Measurements from ENCODE around the gene PPFIBP1.
"Not testable (repeated sequence)": the region's sequence is repeated elsewhere in the genome, so short reads cannot be mapped to it uniquely, and the experiment has no call there.

The PPFIBP1 gene

DNA sequence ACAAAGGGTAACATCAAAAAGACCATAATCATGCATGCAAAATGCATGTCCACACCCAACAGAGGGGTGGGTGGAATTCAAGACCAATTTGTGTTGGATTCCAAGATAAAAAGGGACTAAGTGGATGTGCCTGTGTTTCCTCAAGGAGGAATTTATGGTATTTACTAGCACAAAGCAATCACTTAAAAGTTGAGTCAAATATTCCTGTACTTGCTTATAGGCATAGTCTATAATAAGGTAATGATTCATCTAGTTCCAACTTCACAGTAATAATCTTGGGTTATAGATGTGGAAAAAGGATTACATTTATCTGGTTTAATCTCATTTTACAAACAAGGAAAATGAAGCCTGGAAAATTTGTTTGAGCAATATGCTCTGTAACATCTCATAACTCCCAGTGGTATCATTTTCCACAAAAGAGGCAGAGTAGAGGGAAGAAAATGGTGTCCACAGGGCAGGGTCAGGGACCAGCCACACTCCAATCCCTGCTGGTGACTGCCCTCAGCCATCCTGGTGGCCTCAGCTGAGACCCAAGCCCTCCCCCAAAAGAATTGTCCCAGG lies 91.4 kb downstream of the PPFIBP1 start:
- no peak overlapping the region for H3K27ac Mint-ChIP-seq
- no peaks in the 10 kb centered on the region for H3K36me3 Mint-ChIP-seq (ENCODE audit: low read depth)
- H3K4me1 Mint-ChIP-seq (ENCODE audit: low read depth), result peaks cover 7% of the 10 kb centered on the region
- H3K9me3 Mint-ChIP-seq, result no peaks in the 10 kb centered on the region
- no peak overlapping the region for H3K4me3 Mint-ChIP-seq
- H3K27me3 Mint-ChIP-seq (ENCODE audit: low read depth), result peaks cover 4% of the 10 kb centered on the region
- DNase-seq (ENCODE audit: low spot score), result no peak

GRCh38 chr12:27616356-27617142 lies 92.5 kb downstream of the PPFIBP1 start:
- DNase-seq (ENCODE audit: low spot score), result no peak
- Mint-ChIP-seq H3K36me3 (ENCODE audit: low read depth) (no peaks in the 10 kb centered on the region), H3K9me3 (no peaks in the 10 kb centered on the region), H3K4me1 (ENCODE audit: low read depth) (peaks cover 7% of the 10 kb centered on the region), H3K27ac (no peak overlapping the region), H3K4me3 (no peak overlapping the region), H3K27me3 (ENCODE audit: low read depth) (peaks cover 4% of the 10 kb centered on the region)

DNA sequence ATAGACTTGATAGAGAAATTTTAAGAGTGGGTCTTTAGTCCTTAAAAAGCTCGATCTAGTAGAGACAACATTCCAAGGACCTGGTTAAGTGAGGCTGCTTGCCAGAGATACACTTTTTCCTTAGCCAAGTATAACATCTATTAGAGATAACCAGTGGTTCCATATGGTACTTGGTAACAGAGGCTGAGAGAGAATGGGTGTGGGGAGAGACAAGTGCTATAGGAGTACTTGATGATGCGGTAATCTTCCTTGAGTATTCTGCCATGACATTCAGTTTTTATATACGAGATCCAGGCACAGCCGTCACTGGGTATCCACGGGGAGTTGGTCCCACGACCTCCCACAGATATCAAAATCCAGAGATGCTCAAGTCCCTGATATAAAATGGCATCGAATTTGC lies 94.8 kb downstream of the PPFIBP1 start:
- peaks cover 4% of the 10 kb centered on the region for H3K27me3 Mint-ChIP-seq (ENCODE audit: low read depth)

GRCh38 chr12:27619308-27619707 lies 95.3 kb downstream of the PPFIBP1 start:
- Mint-ChIP-seq H3K4me1 (ENCODE audit: low read depth) (peaks cover 8% of the 10 kb centered on the region), H3K9me3 (no peaks in the 10 kb centered on the region)

More for the DNA sequence above, 94.8 kb downstream of the PPFIBP1 start:
- Mint-ChIP-seq H3K27ac (no peak overlapping the region), H3K36me3 (ENCODE audit: low read depth) (no peaks in the 10 kb centered on the region), H3K9me3 (no peaks in the 10 kb centered on the region), H3K4me3 (no peak overlapping the region), H3K4me1 (ENCODE audit: low read depth) (peaks cover 8% of the 10 kb centered on the region)
- DNase-seq (ENCODE audit: low spot score), result no peak

DNA sequence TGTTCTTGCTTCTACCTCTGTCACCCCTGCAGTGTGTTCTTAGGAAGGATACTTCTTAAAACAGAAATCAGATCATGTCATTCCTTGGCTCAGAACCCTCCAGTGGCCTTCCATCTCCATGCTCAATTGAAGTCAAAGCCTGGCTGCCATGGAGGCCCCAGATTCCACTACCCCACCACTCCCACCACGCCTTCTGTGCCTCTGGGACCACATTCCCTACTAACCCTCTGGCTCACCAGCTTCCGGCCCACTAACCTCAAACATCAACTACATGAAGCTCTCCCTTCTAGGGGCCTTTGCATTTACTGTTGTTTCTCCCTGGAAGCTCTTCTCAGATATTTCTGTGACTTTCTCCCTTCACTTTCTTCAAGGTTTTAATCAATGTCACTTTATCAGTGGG lies 96.1 kb downstream of the PPFIBP1 start:
- H3K27ac Mint-ChIP-seq, result no peak overlapping the region
- DNase-seq (ENCODE audit: low spot score), result no peak
- H3K4me1 Mint-ChIP-seq (ENCODE audit: low read depth), result peaks cover 8% of the 10 kb centered on the region
- peaks cover 4% of the 10 kb centered on the region for H3K27me3 Mint-ChIP-seq (ENCODE audit: low read depth)
- no peaks in the 10 kb centered on the region for H3K9me3 Mint-ChIP-seq
- no peaks in the 10 kb centered on the region for H3K36me3 Mint-ChIP-seq (ENCODE audit: low read depth)
- H3K4me3 Mint-ChIP-seq, result no peak overlapping the region

More at GRCh38 chr12:27619308-27619707, 95.3 kb downstream of the PPFIBP1 start:
- Mint-ChIP-seq H3K27ac (no peak overlapping the region), H3K36me3 (ENCODE audit: low read depth) (no peaks in the 10 kb centered on the region), H3K4me3 (no peak overlapping the region), H3K27me3 (ENCODE audit: low read depth) (peaks cover 4% of the 10 kb centered on the region)
- peak; percentile 10 for DNase-seq (ENCODE audit: low spot score)

GRCh38 chr12:27622436-27623195 lies 98.6 kb downstream of the PPFIBP1 start:
- H3K36me3 Mint-ChIP-seq (ENCODE audit: low read depth), result no peaks in the 10 kb centered on the region
- no peaks in the 10 kb centered on the region for H3K27me3 Mint-ChIP-seq (ENCODE audit: low read depth)
- H3K27ac Mint-ChIP-seq, result no peak overlapping the region
- no peak for DNase-seq (ENCODE audit: low spot score)
- no peak overlapping the region for H3K4me3 Mint-ChIP-seq
- peaks cover 16% of the 10 kb centered on the region for H3K4me1 Mint-ChIP-seq (ENCODE audit: low read depth)
- no peaks in the 10 kb centered on the region for H3K9me3 Mint-ChIP-seq

GRCh38 chr12:27623645-27624044 lies 99.6 kb downstream of the PPFIBP1 start:
- Mint-ChIP-seq H3K4me1 (ENCODE audit: low read depth) (peaks cover 21% of the 10 kb centered on the region), H3K9me3 (no peaks in the 10 kb centered on the region), H3K27ac (no peak overlapping the region)

GRCh38 chr12:27624586-27624985 lies 100.6 kb downstream of the PPFIBP1 start:
- Mint-ChIP-seq H3K9me3 (no peaks in the 10 kb centered on the region), H3K4me3 (no peak overlapping the region), H3K4me1 (ENCODE audit: low read depth) (peaks cover 14% of the 10 kb centered on the region), H3K27me3 (ENCODE audit: low read depth) (no peaks in the 10 kb centered on the region), H3K36me3 (ENCODE audit: low read depth) (peaks cover 1% of the 10 kb centered on the region), H3K27ac (no peak overlapping the region)
- no peak for DNase-seq (ENCODE audit: low spot score)

More at GRCh38 chr12:27623645-27624044, 99.6 kb downstream of the PPFIBP1 start:
- Mint-ChIP-seq H3K4me3 (no peak overlapping the region), H3K27me3 (ENCODE audit: low read depth) (no peaks in the 10 kb centered on the region), H3K36me3 (ENCODE audit: low read depth) (peaks cover 1% of the 10 kb centered on the region)
- no peak for DNase-seq (ENCODE audit: low spot score)

DNA sequence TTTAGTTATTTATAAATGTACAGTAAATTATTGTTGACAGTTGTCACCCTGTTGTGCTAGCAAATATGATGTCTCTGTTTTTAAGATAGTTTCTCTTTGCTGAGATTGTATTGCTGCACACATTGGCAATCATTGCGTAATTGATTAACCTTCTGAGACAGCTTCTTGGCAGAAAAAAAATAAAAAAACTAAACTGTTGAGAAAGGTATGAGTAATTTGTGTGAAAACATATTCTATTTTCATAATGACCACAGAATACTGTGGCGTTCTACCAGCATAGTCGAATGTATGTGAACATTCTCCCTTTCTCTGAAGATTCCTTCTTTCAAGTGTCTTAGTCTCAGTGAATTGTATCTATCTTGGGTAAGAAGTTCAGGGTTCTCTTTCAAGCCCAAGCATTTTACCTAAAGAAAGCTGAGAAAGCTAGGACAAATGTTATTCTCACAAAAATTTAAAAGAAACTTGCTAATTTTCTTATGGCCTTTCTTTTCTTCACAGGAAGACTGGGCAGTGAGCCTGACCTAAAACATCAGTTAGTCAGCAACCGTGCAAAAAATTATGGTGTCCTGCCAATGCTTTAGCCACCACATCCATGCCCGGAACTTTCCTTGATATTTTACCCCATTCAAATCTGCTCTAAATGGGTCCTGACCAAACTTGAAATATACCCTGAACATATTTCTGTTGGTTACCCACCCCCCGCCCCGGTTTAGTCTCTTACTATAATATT lies 103.3 kb downstream of the PPFIBP1 start:
- no peak overlapping the region for H3K27ac Mint-ChIP-seq
- H3K4me3 Mint-ChIP-seq, result no peak overlapping the region
- H3K27me3 Mint-ChIP-seq (ENCODE audit: low read depth), result peaks cover 2% of the 10 kb centered on the region
- no peak for DNase-seq (ENCODE audit: low spot score)
- H3K9me3 Mint-ChIP-seq, result no peaks in the 10 kb centered on the region
- peaks cover 1% of the 10 kb centered on the region for H3K36me3 Mint-ChIP-seq (ENCODE audit: low read depth)
- peaks cover 14% of the 10 kb centered on the region for H3K4me1 Mint-ChIP-seq (ENCODE audit: low read depth)

- peaks cover 14% of the 10 kb centered on the region for H3K4me1 Mint-ChIP-seq (ENCODE audit: low read depth)
- H3K4me3 Mint-ChIP-seq; H3K9me3 Mint-ChIP-seq; H3K36me3 Mint-ChIP-seq (ENCODE audit: low read depth); H3K27me3 Mint-ChIP-seq (ENCODE audit: low read depth); DNase-seq (ENCODE audit: low spot score); H3K27ac Mint-ChIP-seq: not testable (repeated sequence)
These were observed 104.0 kb downstream of the PPFIBP1 start for GRCh38 chr12:27627853-27628469.

DNA sequence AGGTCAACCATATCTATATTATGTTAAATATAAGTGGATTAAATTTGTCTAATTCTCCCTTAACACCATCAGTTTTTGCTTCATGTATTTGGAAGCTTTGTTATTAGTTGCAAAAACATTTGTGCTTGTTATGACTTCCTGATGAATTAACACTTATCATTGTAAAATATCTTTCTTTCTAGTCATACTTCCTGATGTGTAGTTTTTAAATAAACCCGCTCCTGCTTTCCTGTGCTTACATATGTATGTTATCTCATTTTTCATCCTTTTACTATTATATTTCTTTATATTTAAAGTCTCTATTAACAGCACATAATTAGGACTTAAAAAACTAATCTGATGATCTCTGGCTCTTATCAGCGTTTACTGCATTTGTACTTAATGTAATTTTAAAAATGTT lies 106.2 kb downstream of the PPFIBP1 start:
- not testable (repeated sequence) for H3K9me3 Mint-ChIP-seq; H3K4me3 Mint-ChIP-seq; H3K27me3 Mint-ChIP-seq (ENCODE audit: low read depth); H3K27ac Mint-ChIP-seq; H3K36me3 Mint-ChIP-seq (ENCODE audit: low read depth); DNase-seq (ENCODE audit: low spot score)
- H3K4me1 Mint-ChIP-seq (ENCODE audit: low read depth), result peaks cover 13% of the 10 kb centered on the region

- no peak overlapping the region for H3K27ac Mint-ChIP-seq
- peaks cover 2% of the 10 kb centered on the region for H3K27me3 Mint-ChIP-seq (ENCODE audit: low read depth)
- H3K9me3 Mint-ChIP-seq, result no peaks in the 10 kb centered on the region
- DNase-seq (ENCODE audit: low spot score), result no peak
- no peak overlapping the region for H3K4me3 Mint-ChIP-seq
- peaks cover 9% of the 10 kb centered on the region for H3K4me1 Mint-ChIP-seq (ENCODE audit: low read depth)
- H3K36me3 Mint-ChIP-seq (ENCODE audit: low read depth), result peaks cover 3% of the 10 kb centered on the region
These were observed 107.4 kb downstream of the PPFIBP1 start for GRCh38 chr12:27631365-27631764.

DNA sequence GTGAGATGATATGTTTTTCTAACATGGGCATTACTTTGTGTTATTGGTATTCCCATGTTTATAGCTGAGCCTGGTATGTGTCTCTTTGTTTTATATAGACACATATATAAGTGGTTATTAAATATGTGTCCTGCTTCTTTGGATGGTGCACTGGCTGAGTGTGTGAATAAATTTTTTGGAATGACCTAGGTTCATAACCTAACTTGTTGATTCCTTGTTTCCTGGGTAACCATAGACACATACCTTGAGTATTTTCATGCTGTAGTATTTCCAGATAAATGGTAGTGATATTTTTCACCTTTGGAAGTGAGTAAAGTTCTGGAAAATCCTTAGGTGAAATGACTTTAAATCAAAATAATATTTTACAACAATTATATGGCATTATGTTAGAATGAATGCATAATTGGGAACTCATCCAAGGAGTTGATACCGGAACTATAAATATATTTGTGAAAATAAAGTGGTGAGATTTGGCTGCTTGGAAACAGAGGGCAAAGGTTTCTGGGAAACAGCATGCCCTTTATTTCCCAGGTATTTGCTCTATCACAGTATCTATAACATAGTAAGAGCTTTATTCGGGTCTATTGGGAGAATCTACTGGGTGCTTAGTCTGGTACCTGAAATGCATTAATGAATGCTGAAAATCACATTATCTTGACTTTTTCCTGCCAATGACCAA lies 107.9 kb downstream of the PPFIBP1 start:
- no peak for DNase-seq (ENCODE audit: low spot score)
- Mint-ChIP-seq H3K27me3 (ENCODE audit: low read depth) (peaks cover 2% of the 10 kb centered on the region), H3K9me3 (no peaks in the 10 kb centered on the region), H3K27ac (no peak overlapping the region), H3K4me3 (no peak overlapping the region), H3K36me3 (ENCODE audit: low read depth) (peaks cover 3% of the 10 kb centered on the region), H3K4me1 (ENCODE audit: low read depth) (peaks cover 11% of the 10 kb centered on the region)
